Measurements from ENCODE around the gene CYTH4. TPM values are rescaled to one million over a fixed set of nuclear protein-coding genes. Genes with fewer than 3 reads are reported as not detected.

CYTH4 gene
- total and polyA plus RNA-seq, 10 of the 15 experiments (the other 5 are each of a cell fraction or from before 2014, with no cell fraction given) = 1.5 to 27.3 (median 16.9) TPM

DNA sequence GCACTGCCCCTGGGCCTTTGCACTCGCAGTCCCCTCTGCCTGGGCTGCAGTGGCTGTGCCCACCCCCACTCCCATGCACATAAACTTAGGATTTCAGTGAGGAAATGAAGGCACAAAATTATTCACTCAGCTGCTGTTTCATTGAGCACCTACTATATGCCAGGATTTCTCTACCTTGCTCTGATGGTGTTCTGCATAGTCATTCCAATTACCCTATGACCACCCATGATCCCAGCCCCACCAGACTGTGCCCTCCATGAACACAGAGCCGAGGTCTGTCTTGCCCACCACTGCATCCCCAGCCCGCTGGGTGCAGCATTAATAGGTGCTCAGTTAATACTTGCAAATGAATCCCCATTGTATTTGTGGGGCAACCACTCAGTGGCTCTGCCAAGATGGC is 10.9 kb downstream of the CYTH4 start (continued):
- TF ChIP-seq NFIC (IDR thresholded peaks at IDR 0.05; ENCODE audit: low read depth, low read length) = no peak
- TF ChIP-seq, protein P1, sequence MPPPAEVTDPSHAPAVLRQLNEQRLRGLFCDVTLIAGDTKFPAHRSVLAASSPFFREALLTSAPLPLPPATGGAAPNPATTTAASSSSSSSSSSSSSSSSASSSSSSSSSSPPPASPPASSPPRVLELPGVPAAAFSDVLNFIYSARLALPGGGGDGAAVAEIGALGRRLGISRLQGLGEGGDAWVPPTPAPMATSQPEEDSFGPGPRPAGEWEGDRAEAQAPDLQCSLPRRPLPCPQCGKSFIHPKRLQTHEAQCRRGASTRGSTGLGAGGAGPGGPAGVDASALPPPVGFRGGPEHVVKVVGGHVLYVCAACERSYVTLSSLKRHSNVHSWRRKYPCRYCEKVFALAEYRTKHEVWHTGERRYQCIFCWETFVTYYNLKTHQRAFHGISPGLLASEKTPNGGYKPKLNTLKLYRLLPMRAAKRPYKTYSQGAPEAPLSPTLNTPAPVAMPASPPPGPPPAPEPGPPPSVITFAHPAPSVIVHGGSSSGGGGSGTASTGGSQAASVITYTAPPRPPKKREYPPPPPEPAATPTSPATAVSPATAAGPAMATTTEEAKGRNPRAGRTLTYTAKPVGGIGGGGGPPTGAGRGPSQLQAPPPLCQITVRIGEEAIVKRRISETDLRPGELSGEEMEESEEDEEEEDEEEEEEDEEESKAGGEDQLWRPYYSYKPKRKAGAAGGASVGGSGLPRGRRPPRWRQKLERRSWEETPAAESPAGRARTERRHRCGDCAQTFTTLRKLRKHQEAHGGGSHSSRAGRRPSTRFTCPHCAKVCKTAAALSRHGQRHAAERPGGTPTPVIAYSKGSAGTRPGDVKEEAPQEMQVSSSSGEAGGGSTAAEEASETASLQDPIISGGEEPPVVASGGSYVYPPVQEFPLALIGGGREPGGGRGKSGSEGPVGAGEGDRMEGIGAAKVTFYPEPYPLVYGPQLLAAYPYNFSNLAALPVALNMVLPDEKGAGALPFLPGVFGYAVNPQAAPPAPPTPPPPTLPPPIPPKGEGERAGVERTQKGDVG (CRISPR knock-in tag; IDR thresholded peaks at IDR 0.05) = no peak

DNA sequence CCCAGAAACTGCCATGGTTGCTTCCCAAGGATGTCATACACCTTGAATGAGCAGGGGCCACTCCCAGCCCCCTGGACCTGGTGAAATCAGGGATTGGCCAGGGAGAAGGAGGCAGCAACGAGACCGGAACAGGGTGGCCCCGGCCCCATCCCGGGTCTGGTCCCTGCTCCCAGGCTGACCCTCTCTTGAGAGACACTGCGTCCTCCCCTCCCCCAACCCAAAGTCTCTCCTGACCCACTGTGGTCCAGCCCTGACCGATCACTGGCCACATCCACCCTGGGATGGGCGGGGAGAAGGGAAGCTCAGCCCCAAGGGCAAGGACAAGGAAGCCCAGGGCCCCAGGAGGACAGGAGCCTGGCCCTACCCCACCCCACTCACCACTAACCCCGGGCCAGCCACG is 12.4 kb downstream of the CYTH4 start:
- Histone ChIP-seq H3K9ac (ENCODE audit: control insufficient read depth, insufficient read depth, low read length) (no peak overlapping the region), H3K9me3 (replicated peaks; ENCODE audit: control insufficient read depth, insufficient read depth, low read length) (no peaks in the 10 kb centered on the region; the same call in 2 of the 3 replicates), H3K27me3 (replicated peaks in 1 of 2; ENCODE audit: control insufficient read depth in 2 of 2, insufficient read depth in 2 of 2, low read length in 1 of 2) (no peaks in the 10 kb centered on the region), H3K4me3 (no peak overlapping the region), H3K27ac (ENCODE audit: control insufficient read depth, insufficient read depth) (no peak overlapping the region), H4K20me1 (ENCODE audit: control insufficient read depth, insufficient read depth) (no peaks in the 10 kb centered on the region), H2AFZ (ENCODE audit: control insufficient read depth, low read depth, low read length) (no peak overlapping the region), H3K4me1 (ENCODE audit: control insufficient read depth, insufficient read depth, low read length) (no peaks in the 10 kb centered on the region), H3K36me3 (ENCODE audit: control insufficient read depth in 2 of 2, insufficient read depth in 2 of 2, low read length in 1 of 2) (peaks cover 1 to 13% of the 10 kb centered on the region in 2 experiments; a peak in 3 of 4 replicates), H3K4me2 (ENCODE audit: control insufficient read depth, insufficient read depth) (no peak overlapping the region), H3K79me2 (ENCODE audit: control insufficient read depth, insufficient read depth, low read length) (no peaks in the 10 kb centered on the region)
- WGBS (ENCODE audit: insufficient coverage, insufficient replicate concordance, low lambda C conversion rate, missing lambda C conversion rate) = 76% methylated on average over 9 of the region's 9 CpGs
- no peak for DNase-seq (ENCODE audit: low read depth, low spot score)
- intact Hi-C loops (cut with micrococcal nuclease; ENCODE audit: unreplicated experiment) (no loop called here), in situ Hi-C loops (cut with MboI) (no loop called here)
- SMC1A ChIA-PET (ENCODE audit: uncharacterized antibody, unreplicated experiment) = no interaction called here
- CTCF ChIA-PET = no interaction called here
- no peak for FAIRE-seq
- BruUV-seq (replicated peaks) = no TSS peak
- RAD21 ChIA-PET (ENCODE audit: unreplicated experiment) = no interaction called here
- POLR2A ChIA-PET = interaction anchor here (0.5 to 0.6 kb wide), 2 partner anchors 233 to 306 kb away, joined by 3 to 4 read pairs; no protein-coding TSS in a partner anchor
- no peak for ATAC-seq
- TF ChIP-seq POLR2AphosphoS2 (IDR thresholded peaks at IDR 0.05; ENCODE audit: low read depth, low read length) (no peak), PML (IDR thresholded peaks at IDR 0.05; ENCODE audit: low read length) (no peak), RUNX3 (IDR thresholded peaks at IDR 0.05; ENCODE audit: low read length) (no peak), ZNF384 (IDR thresholded peaks at IDR 0.05; ENCODE audit: borderline replicate concordance, low read depth, low read length) (no peak), ESRRA (IDR thresholded peaks at IDR 0.05; ENCODE audit: low read length) (no peak), FOS (IDR thresholded peaks at IDR 0.05; ENCODE audit: borderline replicate concordance, extremely low read depth, insufficient read length) (no peak)
- TF ChIP-seq, protein P2, sequence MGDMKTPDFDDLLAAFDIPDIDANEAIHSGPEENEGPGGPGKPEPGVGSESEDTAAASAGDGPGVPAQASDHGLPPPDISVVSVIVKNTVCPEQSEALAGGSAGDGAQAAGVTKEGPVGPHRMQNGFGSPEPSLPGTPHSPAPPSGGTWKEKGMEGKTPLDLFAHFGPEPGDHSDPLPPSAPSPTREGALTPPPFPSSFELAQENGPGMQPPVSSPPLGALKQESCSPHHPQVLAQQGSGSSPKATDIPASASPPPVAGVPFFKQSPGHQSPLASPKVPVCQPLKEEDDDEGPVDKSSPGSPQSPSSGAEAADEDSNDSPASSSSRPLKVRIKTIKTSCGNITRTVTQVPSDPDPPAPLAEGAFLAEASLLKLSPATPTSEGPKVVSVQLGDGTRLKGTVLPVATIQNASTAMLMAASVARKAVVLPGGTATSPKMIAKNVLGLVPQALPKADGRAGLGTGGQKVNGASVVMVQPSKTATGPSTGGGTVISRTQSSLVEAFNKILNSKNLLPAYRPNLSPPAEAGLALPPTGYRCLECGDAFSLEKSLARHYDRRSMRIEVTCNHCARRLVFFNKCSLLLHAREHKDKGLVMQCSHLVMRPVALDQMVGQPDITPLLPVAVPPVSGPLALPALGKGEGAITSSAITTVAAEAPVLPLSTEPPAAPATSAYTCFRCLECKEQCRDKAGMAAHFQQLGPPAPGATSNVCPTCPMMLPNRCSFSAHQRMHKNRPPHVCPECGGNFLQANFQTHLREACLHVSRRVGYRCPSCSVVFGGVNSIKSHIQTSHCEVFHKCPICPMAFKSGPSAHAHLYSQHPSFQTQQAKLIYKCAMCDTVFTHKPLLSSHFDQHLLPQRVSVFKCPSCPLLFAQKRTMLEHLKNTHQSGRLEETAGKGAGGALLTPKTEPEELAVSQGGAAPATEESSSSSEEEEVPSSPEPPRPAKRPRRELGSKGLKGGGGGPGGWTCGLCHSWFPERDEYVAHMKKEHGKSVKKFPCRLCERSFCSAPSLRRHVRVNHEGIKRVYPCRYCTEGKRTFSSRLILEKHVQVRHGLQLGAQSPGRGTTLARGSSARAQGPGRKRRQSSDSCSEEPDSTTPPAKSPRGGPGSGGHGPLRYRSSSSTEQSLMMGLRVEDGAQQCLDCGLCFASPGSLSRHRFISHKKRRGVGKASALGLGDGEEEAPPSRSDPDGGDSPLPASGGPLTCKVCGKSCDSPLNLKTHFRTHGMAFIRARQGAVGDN (IDR thresholded peaks at IDR 0.05) = no peak
- TF ChIP-seq, protein P3, sequence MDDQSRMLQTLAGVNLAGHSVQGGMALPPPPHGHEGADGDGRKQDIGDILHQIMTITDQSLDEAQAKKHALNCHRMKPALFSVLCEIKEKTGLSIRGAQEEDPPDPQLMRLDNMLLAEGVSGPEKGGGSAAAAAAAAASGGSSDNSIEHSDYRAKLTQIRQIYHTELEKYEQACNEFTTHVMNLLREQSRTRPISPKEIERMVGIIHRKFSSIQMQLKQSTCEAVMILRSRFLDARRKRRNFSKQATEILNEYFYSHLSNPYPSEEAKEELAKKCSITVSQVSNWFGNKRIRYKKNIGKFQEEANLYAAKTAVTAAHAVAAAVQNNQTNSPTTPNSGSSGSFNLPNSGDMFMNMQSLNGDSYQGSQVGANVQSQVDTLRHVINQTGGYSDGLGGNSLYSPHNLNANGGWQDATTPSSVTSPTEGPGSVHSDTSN (IDR thresholded peaks at IDR 0.05; ENCODE audit: insufficient replicate concordance, low read depth, low read length) = no peak
- TF ChIP-seq, protein P4, sequence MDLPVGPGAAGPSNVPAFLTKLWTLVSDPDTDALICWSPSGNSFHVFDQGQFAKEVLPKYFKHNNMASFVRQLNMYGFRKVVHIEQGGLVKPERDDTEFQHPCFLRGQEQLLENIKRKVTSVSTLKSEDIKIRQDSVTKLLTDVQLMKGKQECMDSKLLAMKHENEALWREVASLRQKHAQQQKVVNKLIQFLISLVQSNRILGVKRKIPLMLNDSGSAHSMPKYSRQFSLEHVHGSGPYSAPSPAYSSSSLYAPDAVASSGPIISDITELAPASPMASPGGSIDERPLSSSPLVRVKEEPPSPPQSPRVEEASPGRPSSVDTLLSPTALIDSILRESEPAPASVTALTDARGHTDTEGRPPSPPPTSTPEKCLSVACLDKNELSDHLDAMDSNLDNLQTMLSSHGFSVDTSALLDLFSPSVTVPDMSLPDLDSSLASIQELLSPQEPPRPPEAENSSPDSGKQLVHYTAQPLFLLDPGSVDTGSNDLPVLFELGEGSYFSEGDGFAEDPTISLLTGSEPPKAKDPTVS (IDR thresholded peaks at IDR 0.05; ENCODE audit: low read depth, low read length) = no peak

Measured in GM12878 (cell line).